MM.1S (cell line): Measurements from ENCODE around the gene DNAAF3.

ENCODE experiments used
- DNase-seq: peaks from one replicate; pipeline ENCODE4 v3.0.0-alpha.2; 2015
- H2AFZ ChIP-seq: fragments of 300-600 bp; sonication (generic); 2 replicates; pipeline ENCODE4 v1.6.0; 2016; ENCODE audit warnings: antibody characterized with exemption, low read length
- H3F3A ChIP-seq: fragments of 300-600 bp; sonication (generic); 2 replicates; pipeline ENCODE4 v1.6.1; 2016; ENCODE audit warnings: mild to moderate bottlenecking, antibody characterized with exemption, low read length, moderate library complexity, mixed read lengths; ENCODE audit not compliant: insufficient read depth
- H3K27ac ChIP-seq: fragments of 300-600 bp; sonication (generic); 2 replicates; pipeline ENCODE4 v1.5.1; 2016; ENCODE audit warnings: mild to moderate bottlenecking, low read length
- H3K27me3 ChIP-seq: fragments of 300-600 bp; sonication (generic); replicated peaks from 2 replicates; pipeline ENCODE4 v1.6.0; 2016; ENCODE audit warnings: low read length; ENCODE audit not compliant: insufficient read depth
- H3K36me3 ChIP-seq: fragments of 300-600 bp; sonication (generic); replicated peaks from 2 replicates; pipeline ENCODE4 v1.6.1; 2016; ENCODE audit warnings: mild to moderate bottlenecking, low read length, mixed read lengths; ENCODE audit not compliant: insufficient read depth
- H3K4me1 ChIP-seq: fragments of 300-600 bp; sonication (generic); 2 replicates; pipeline ENCODE4 v1.6.1; 2016; ENCODE audit warnings: low read length, mixed read lengths
- H3K4me2 ChIP-seq: fragments of 300-600 bp; sonication (generic); 2 replicates; pipeline ENCODE4 v1.6.0; 2016; ENCODE audit warnings: low read depth, low read length
- H3K4me3 ChIP-seq: fragments of 300-600 bp; sonication (generic); 2 replicates; pipeline ENCODE4 v1.5.1; 2016; ENCODE audit warnings: low read length, mixed read lengths
- H3K79me2 ChIP-seq: fragments of 300-600 bp; sonication (generic); 2 replicates; pipeline ENCODE4 v1.6.1; 2016; ENCODE audit warnings: mixed run types, low read length, mixed read lengths
- H3K9ac ChIP-seq: fragments of 300-600 bp; sonication (generic); 2 replicates; pipeline ENCODE4 v1.6.1; 2016; ENCODE audit warnings: low read length, mixed read lengths
- H3K9me2 ChIP-seq: fragments of 300-600 bp; sonication (generic); replicated peaks from 2 replicates; pipeline ENCODE4 v1.6.1; 2016; ENCODE audit warnings: mild to moderate bottlenecking, low read length, mixed read lengths; ENCODE audit not compliant: insufficient read depth
- H3K9me3 ChIP-seq: fragments of 300-600 bp; sonication (generic); replicated peaks from 2 replicates; pipeline ENCODE4 v1.6.1; 2016; ENCODE audit warnings: mild to moderate bottlenecking, low read length, mixed read lengths; ENCODE audit not compliant: insufficient read depth
- H4K20me1 ChIP-seq: fragments of 300-600 bp; sonication (generic); 2 replicates; pipeline ENCODE4 v1.6.1; 2016; ENCODE audit warnings: mild to moderate bottlenecking, low read length, moderate library complexity, mixed read lengths; ENCODE audit not compliant: insufficient read depth
- CTCF ChIP-seq: fragments of 300-600 bp; sonication (generic); IDR thresholded peaks from 2 replicates; pipeline ENCODE4 v1.5.1; 2016; ENCODE audit warnings: antibody characterized with exemption, low read length, mixed read lengths
- EZH2 ChIP-seq: fragments of 300-600 bp; sonication (generic); optimal IDR thresholded peaks from 2 replicates; pipeline ENCODE3; 2017; ENCODE audit warnings: low read depth, mild to moderate bottlenecking, antibody characterized with exemption, low read length, mixed read lengths
- EZH2phosphoT487 ChIP-seq: fragments of 300-600 bp; sonication (generic); IDR thresholded peaks from 2 replicates; pipeline ENCODE4 v1.6.1; 2018; ENCODE audit warnings: antibody characterized with exemption, low read length

Gene DNAAF3

DNA sequence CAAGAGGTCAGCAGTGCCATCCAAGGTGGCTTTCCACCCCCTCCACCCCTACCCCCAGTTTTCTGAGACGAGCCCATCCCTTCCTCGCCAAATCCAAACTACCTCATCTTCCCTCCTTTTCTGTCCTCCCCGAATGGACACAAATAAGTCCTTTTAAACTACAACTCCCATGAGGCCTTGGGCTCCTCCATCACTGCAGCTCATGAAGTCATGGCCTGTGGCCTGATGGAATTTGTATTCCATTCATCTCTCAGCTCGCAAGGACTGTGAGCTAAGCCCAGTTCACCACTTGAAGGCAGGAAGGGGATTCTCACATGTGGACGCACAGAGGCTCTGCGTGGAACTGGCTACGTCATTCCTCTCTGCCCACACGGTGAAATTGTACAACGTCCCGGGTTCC, 30.4 kb upstream of the DNAAF3 start:
- no peak for TF ChIP-seq EZH2
- no peak for TF ChIP-seq EZH2phosphoT487
- no peak for TF ChIP-seq CTCF
- no peak overlapping the region for H3K4me3 ChIP-seq

DNA sequence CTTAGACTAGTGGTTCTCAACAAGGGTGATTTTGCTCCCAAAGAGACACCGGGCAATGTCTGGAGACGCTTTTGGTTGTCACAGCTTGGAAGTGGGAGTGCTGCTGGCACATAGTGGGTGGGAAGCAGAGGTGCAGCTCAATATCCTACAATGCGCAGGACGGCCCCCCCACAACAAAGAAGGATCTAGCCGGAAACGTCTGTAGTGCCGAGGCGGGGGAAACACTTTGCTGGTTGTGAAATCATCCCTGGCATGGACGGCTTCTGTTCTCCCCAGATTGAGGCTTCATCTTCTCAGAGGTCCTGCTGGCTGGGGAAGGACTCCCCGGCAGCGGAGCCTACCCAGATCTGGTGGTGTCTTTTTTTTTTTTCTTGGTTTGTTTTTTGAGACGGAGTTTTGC, 27.1 kb upstream of the DNAAF3 start:
- H3K27ac ChIP-seq: no peak overlapping the region
- no peaks in the 10 kb centered on the region for H3F3A ChIP-seq
- TF ChIP-seq EZH2 (no peak), EZH2phosphoT487 (no peak), CTCF (no peak)
- H3K79me2 ChIP-seq: no peaks in the 10 kb centered on the region
- H3K9me3 ChIP-seq: no peaks in the 10 kb centered on the region
- no peak overlapping the region for H3K4me2 ChIP-seq
- H2AFZ ChIP-seq: no peak overlapping the region
- H3K9me2 ChIP-seq: no peaks in the 10 kb centered on the region
- H3K9ac ChIP-seq: no peak overlapping the region
- H3K4me3 ChIP-seq: no peak overlapping the region
- no peaks in the 10 kb centered on the region for H4K20me1 ChIP-seq
- DNase-seq: no peak
- H3K4me1 ChIP-seq: no peaks in the 10 kb centered on the region
- peaks cover 80% of the 10 kb centered on the region for H3K27me3 ChIP-seq
- no peaks in the 10 kb centered on the region for H3K36me3 ChIP-seq

More for the DNA sequence above, 30.4 kb upstream of the DNAAF3 start:
- no peaks in the 10 kb centered on the region for H3K36me3 ChIP-seq
- no peaks in the 10 kb centered on the region for H3K79me2 ChIP-seq
- H3K4me1 ChIP-seq: no peaks in the 10 kb centered on the region
- no peak overlapping the region for H3K9ac ChIP-seq
- no peak for DNase-seq
- H3K27me3 ChIP-seq: peaks cover 97% of the 10 kb centered on the region
- no peaks in the 10 kb centered on the region for H3K9me3 ChIP-seq
- H3F3A ChIP-seq: no peaks in the 10 kb centered on the region
- H3K4me2 ChIP-seq: no peak overlapping the region
- no peak overlapping the region for H3K27ac ChIP-seq
- H2AFZ ChIP-seq: no peak overlapping the region
- H4K20me1 ChIP-seq: no peaks in the 10 kb centered on the region
- H3K9me2 ChIP-seq: no peaks in the 10 kb centered on the region

DNA sequence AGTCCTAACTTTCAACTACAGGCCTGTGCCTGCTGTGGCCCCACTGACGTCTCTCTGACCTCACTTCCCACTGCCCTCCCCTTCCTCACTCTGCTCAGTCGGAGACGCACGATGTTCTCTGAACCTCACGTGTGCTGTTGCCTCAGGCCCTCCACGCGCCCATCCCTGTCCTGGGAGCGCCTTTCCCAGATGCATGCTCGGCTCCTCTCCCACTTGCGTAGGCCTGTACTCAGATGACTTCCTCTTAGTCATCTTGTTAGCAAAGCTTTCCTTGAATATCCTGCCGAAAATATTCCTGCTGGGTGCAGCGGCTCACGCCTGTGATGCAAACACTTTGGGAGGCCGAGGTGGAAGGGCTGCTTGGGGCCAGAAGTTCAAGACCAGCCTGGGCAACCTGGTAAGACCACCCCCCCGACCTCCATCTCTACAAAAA, 23.0 kb upstream of the DNAAF3 start:
- H3K9me2 ChIP-seq: no peaks in the 10 kb centered on the region
- no peak overlapping the region for H3K4me2 ChIP-seq
- no peak for DNase-seq
- no peak for TF ChIP-seq EZH2phosphoT487
- TF ChIP-seq CTCF: no peak
- TF ChIP-seq EZH2: no peak
- H3K27ac ChIP-seq: no peak overlapping the region
- peaks cover 74% of the 10 kb centered on the region for H3K27me3 ChIP-seq
- no peaks in the 10 kb centered on the region; the same call in 1 of the 2 replicates for H4K20me1 ChIP-seq
- no peak overlapping the region for H3K9ac ChIP-seq
- no peaks in the 10 kb centered on the region for H3K36me3 ChIP-seq
- H3K9me3 ChIP-seq: no peaks in the 10 kb centered on the region
- no peaks in the 10 kb centered on the region for H3K4me1 ChIP-seq
- H3K79me2 ChIP-seq: no peaks in the 10 kb centered on the region
- H3K4me3 ChIP-seq: no peak overlapping the region
- no peaks in the 10 kb centered on the region for H3F3A ChIP-seq
- no peak overlapping the region for H2AFZ ChIP-seq
